MM.1S (cell line): ENCODE measurements around the gene SSR2.

Source experiments
- DNase-seq: peaks from one replicate; pipeline ENCODE4 v3.0.0-alpha.2; 2015
- H2AFZ ChIP-seq: fragments of 300-600 bp; sonication (generic); 2 replicates; pipeline ENCODE4 v1.6.0; 2016; ENCODE audit warnings: antibody characterized with exemption, low read length
- H3F3A ChIP-seq: fragments of 300-600 bp; sonication (generic); 2 replicates; pipeline ENCODE4 v1.6.1; 2016; ENCODE audit warnings: mild to moderate bottlenecking, antibody characterized with exemption, low read length, moderate library complexity, mixed read lengths; ENCODE audit not compliant: insufficient read depth
- H3K27ac ChIP-seq: fragments of 300-600 bp; sonication (generic); 2 replicates; pipeline ENCODE4 v1.5.1; 2016; ENCODE audit warnings: mild to moderate bottlenecking, low read length
- H3K27me3 ChIP-seq: fragments of 300-600 bp; sonication (generic); replicated peaks from 2 replicates; pipeline ENCODE4 v1.6.0; 2016; ENCODE audit warnings: low read length; ENCODE audit not compliant: insufficient read depth
- H3K36me3 ChIP-seq: fragments of 300-600 bp; sonication (generic); replicated peaks from 2 replicates; pipeline ENCODE4 v1.6.1; 2016; ENCODE audit warnings: mild to moderate bottlenecking, low read length, mixed read lengths; ENCODE audit not compliant: insufficient read depth
- H3K4me1 ChIP-seq: fragments of 300-600 bp; sonication (generic); 2 replicates; pipeline ENCODE4 v1.6.1; 2016; ENCODE audit warnings: low read length, mixed read lengths
- H3K4me2 ChIP-seq: fragments of 300-600 bp; sonication (generic); 2 replicates; pipeline ENCODE4 v1.6.0; 2016; ENCODE audit warnings: low read depth, low read length
- H3K4me3 ChIP-seq: fragments of 300-600 bp; sonication (generic); 2 replicates; pipeline ENCODE4 v1.5.1; 2016; ENCODE audit warnings: low read length, mixed read lengths
- H3K79me2 ChIP-seq: fragments of 300-600 bp; sonication (generic); 2 replicates; pipeline ENCODE4 v1.6.1; 2016; ENCODE audit warnings: mixed run types, low read length, mixed read lengths
- H3K9ac ChIP-seq: fragments of 300-600 bp; sonication (generic); 2 replicates; pipeline ENCODE4 v1.6.1; 2016; ENCODE audit warnings: low read length, mixed read lengths
- H3K9me2 ChIP-seq: fragments of 300-600 bp; sonication (generic); replicated peaks from 2 replicates; pipeline ENCODE4 v1.6.1; 2016; ENCODE audit warnings: mild to moderate bottlenecking, low read length, mixed read lengths; ENCODE audit not compliant: insufficient read depth
- H3K9me3 ChIP-seq: fragments of 300-600 bp; sonication (generic); replicated peaks from 2 replicates; pipeline ENCODE4 v1.6.1; 2016; ENCODE audit warnings: mild to moderate bottlenecking, low read length, mixed read lengths; ENCODE audit not compliant: insufficient read depth
- H4K20me1 ChIP-seq: fragments of 300-600 bp; sonication (generic); 2 replicates; pipeline ENCODE4 v1.6.1; 2016; ENCODE audit warnings: mild to moderate bottlenecking, low read length, moderate library complexity, mixed read lengths; ENCODE audit not compliant: insufficient read depth
- EZH2 ChIP-seq: fragments of 300-600 bp; sonication (generic); optimal IDR thresholded peaks from 2 replicates; pipeline ENCODE3; 2017; ENCODE audit warnings: low read depth, mild to moderate bottlenecking, antibody characterized with exemption, low read length, mixed read lengths
- EZH2phosphoT487 ChIP-seq: fragments of 300-600 bp; sonication (generic); IDR thresholded peaks from 2 replicates; pipeline ENCODE4 v1.6.1; 2018; ENCODE audit warnings: antibody characterized with exemption, low read length
- TF ChIP-seq, protein P1 (sequence below): fragments of 300-600 bp; sonication (generic); IDR thresholded peaks from 2 replicates; pipeline ENCODE4 v1.5.1; 2016; ENCODE audit warnings: antibody characterized with exemption, low read length, mixed read lengths

Gene SSR2

GRCh38 chr1:156063997-156064285, 43.2 kb upstream of the SSR2 start:
- no peaks in the 10 kb centered on the region for H3K27me3 ChIP-seq

GRCh38 chr1:156062189-156062588, 41.4 kb upstream of the SSR2 start:
- H3K9ac ChIP-seq, result no peak overlapping the region
- no peak overlapping the region for H3K27ac ChIP-seq
- TF ChIP-seq EZH2 (no peak), EZH2phosphoT487 (no peak)
- TF ChIP-seq, protein P1, sequence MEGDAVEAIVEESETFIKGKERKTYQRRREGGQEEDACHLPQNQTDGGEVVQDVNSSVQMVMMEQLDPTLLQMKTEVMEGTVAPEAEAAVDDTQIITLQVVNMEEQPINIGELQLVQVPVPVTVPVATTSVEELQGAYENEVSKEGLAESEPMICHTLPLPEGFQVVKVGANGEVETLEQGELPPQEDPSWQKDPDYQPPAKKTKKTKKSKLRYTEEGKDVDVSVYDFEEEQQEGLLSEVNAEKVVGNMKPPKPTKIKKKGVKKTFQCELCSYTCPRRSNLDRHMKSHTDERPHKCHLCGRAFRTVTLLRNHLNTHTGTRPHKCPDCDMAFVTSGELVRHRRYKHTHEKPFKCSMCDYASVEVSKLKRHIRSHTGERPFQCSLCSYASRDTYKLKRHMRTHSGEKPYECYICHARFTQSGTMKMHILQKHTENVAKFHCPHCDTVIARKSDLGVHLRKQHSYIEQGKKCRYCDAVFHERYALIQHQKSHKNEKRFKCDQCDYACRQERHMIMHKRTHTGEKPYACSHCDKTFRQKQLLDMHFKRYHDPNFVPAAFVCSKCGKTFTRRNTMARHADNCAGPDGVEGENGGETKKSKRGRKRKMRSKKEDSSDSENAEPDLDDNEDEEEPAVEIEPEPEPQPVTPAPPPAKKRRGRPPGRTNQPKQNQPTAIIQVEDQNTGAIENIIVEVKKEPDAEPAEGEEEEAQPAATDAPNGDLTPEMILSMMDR, result no peak
- H3K27me3 ChIP-seq, result no peaks in the 10 kb centered on the region
- H3K79me2 ChIP-seq, result no peaks in the 10 kb centered on the region
- no peaks in the 10 kb centered on the region for H3K36me3 ChIP-seq
- no peak overlapping the region for H2AFZ ChIP-seq
- DNase-seq, result no peak
- no peaks in the 10 kb centered on the region for H3K9me3 ChIP-seq
- no peak overlapping the region for H3K4me2 ChIP-seq
- peaks cover 8% of the 10 kb centered on the region; the same call in 1 of the 2 replicates for H3K4me1 ChIP-seq
- no peak overlapping the region for H3K4me3 ChIP-seq
- H3F3A ChIP-seq, result no peaks in the 10 kb centered on the region
- H4K20me1 ChIP-seq, result no peaks in the 10 kb centered on the region
- H3K9me2 ChIP-seq, result no peaks in the 10 kb centered on the region

More at GRCh38 chr1:156063997-156064285, 43.2 kb upstream of the SSR2 start:
- TF ChIP-seq EZH2phosphoT487 (no peak), EZH2 (no peak)
- TF ChIP-seq, protein P1, result no peak
- Histone ChIP-seq H3K9me3 (no peaks in the 10 kb centered on the region), H3K36me3 (no peaks in the 10 kb centered on the region), H3K9ac (no peak overlapping the region), H4K20me1 (no peaks in the 10 kb centered on the region), H3K4me1 (peaks cover 8% of the 10 kb centered on the region; the same call in 1 of the 2 replicates), H3K79me2 (no peaks in the 10 kb centered on the region), H3K4me2 (no peak overlapping the region), H3F3A (no peaks in the 10 kb centered on the region), H3K4me3 (no peak overlapping the region), H3K27ac (no peak overlapping the region), H2AFZ (no peak overlapping the region), H3K9me2 (no peaks in the 10 kb centered on the region)
- no peak for DNase-seq

- Histone ChIP-seq H3K36me3 (no peaks in the 10 kb centered on the region), H3K9me3 (no peaks in the 10 kb centered on the region), H3F3A (no peaks in the 10 kb centered on the region), H3K27ac (no peak within 1 kb of the TSS), H3K9ac (no peak within 1 kb of the TSS), H3K4me2 (no peak within 1 kb of the TSS), H3K4me1 (peaks cover 4% of the 10 kb centered on the region; the same call in 1 of the 2 replicates), H4K20me1 (no peaks in the 10 kb centered on the region), H2AFZ (no peak within 1 kb of the TSS), H3K4me3 (no peak within 1 kb of the TSS), H3K79me2 (no peaks in the 10 kb centered on the region), H3K9me2 (no peaks in the 10 kb centered on the region), H3K27me3 (no peaks in the 10 kb centered on the region)
- DNase-seq, result no peak
- TF ChIP-seq, protein P1, result no peak
- TF ChIP-seq EZH2phosphoT487 (no peak), EZH2 (no peak)
Measured at GRCh38 chr1:156060937-156061636, 40.3 kb upstream of the SSR2 start, which contains the start of gene RAB25. Gene RAB25, plus strand, starts transcription at chr1:156061160. Its CDS starts 241 bp downstream, at chr1:156061401.
